GM19438 (cell line): ENCODE data around the gene SRSF1.
"Not testable (repeated sequence)": the region's sequence is repeated elsewhere in the genome, so short reads cannot be mapped to it uniquely, and the experiment has no call there.

Experiments
- ATAC-seq: cut with Tn5 transposase; IDR thresholded peaks from one replicate; pipeline ENCODE4 v1.9.1; 2021; ENCODE audit warnings: low read depth; ENCODE audit not compliant: unreplicated experiment

SRSF1 gene

GRCh38 chr17:58006924-58007780 is at the start of gene SRSF1:
TSS of gene SRSF1 (minus strand) at chr17:58007246. CDS start at chr17:58007137, 109 bp downstream.
- peak; percentile 89 for ATAC-seq

GRCh38 chr17:58056476-58056875 is 49.4 kb upstream of the SRSF1 start:
- ATAC-seq = no peak

GRCh38 chr17:58054641-58055040 is 47.6 kb upstream of the SRSF1 start:
- ATAC-seq = no peak

GRCh38 chr17:58052945-58053715 is 46.1 kb upstream of the SRSF1 start:
- ATAC-seq = no peak

- no peak for ATAC-seq
Measured at GRCh38 chr17:58052407-58052806, 45.4 kb upstream of the SRSF1 start.

- ATAC-seq = no peak
Measured at GRCh38 chr17:58051468-58051867, 44.4 kb upstream of the SRSF1 start.

- no peak for ATAC-seq
Measured at GRCh38 chr17:58050966-58051365, 43.9 kb upstream of the SRSF1 start.

- ATAC-seq = no peak
Measured at GRCh38 chr17:58049533-58049932, 42.5 kb upstream of the SRSF1 start.

- no peak for ATAC-seq
Measured at GRCh38 chr17:58047376-58048150, 40.5 kb upstream of the SRSF1 start.

- ATAC-seq = no peak
Measured at GRCh38 chr17:58046239-58047094, 39.4 kb upstream of the SRSF1 start.

GRCh38 chr17:58044256-58044655 is 37.2 kb upstream of the SRSF1 start:
- not testable (repeated sequence) for ATAC-seq

GRCh38 chr17:58043221-58044181 is 36.5 kb upstream of the SRSF1 start:
- no peak for ATAC-seq

GRCh38 chr17:58041161-58041560 is 34.1 kb upstream of the SRSF1 start:
- ATAC-seq = no peak

GRCh38 chr17:58040386-58040785 is 33.3 kb upstream of the SRSF1 start:
- no peak for ATAC-seq

- ATAC-seq = no peak
Measured at GRCh38 chr17:58039975-58040374, 32.9 kb upstream of the SRSF1 start.

GRCh38 chr17:58032691-58033415 is 25.8 kb upstream of the SRSF1 start:
- no peak for ATAC-seq

- no peak for ATAC-seq
Measured at GRCh38 chr17:58028578-58028977, 21.5 kb upstream of the SRSF1 start.

- no peak for ATAC-seq
Measured at GRCh38 chr17:58020401-58020800, 13.4 kb upstream of the SRSF1 start.
